CD4-positive, alpha-beta T cell treated with Interferon alpha-2 for 1 hour (primary cell): ENCODE results near the gene CCDC92.
A peak's percentile ranks its signal among the peaks of the same experiment; 100 is the strongest.
"Not testable (repeated sequence)": the region's sequence is repeated elsewhere in the genome, so short reads cannot be mapped to it uniquely, and the experiment has no call there.

Source experiments
- DNase-seq, 2 donors: peaks; one replicate each; pipeline ENCODE4 v3.0.0-alpha.2; 2020 to 2022

CCDC92 gene

GRCh38 chr12:123948796-123949769 is 23.5 kb downstream of the CCDC92 start:
- DNase-seq = no peak

GRCh38 chr12:123948401-123948795 is 24.2 kb downstream of the CCDC92 start:
- DNase-seq = no peak

DNA sequence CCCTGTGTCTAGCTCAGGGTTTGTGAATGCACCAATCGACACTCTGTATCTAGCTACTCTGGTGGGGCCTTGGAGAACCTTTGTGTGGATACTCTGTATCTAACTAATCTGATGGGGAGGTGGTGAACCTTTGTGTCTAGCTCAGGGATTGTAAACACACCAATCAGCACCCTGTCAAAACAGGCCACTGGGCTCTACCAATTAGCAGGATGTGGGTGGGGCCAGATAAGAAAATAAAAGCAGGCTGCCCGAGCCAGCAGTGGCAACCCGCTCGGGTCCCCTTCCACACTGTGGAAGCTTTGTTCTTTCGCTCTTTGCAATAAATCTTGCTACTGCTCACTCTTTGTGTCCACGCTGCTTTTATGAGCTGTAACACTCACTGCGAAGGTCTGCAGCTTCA is 25.1 kb downstream of the CCDC92 start:
- DNase-seq = not testable (repeated sequence)

DNA sequence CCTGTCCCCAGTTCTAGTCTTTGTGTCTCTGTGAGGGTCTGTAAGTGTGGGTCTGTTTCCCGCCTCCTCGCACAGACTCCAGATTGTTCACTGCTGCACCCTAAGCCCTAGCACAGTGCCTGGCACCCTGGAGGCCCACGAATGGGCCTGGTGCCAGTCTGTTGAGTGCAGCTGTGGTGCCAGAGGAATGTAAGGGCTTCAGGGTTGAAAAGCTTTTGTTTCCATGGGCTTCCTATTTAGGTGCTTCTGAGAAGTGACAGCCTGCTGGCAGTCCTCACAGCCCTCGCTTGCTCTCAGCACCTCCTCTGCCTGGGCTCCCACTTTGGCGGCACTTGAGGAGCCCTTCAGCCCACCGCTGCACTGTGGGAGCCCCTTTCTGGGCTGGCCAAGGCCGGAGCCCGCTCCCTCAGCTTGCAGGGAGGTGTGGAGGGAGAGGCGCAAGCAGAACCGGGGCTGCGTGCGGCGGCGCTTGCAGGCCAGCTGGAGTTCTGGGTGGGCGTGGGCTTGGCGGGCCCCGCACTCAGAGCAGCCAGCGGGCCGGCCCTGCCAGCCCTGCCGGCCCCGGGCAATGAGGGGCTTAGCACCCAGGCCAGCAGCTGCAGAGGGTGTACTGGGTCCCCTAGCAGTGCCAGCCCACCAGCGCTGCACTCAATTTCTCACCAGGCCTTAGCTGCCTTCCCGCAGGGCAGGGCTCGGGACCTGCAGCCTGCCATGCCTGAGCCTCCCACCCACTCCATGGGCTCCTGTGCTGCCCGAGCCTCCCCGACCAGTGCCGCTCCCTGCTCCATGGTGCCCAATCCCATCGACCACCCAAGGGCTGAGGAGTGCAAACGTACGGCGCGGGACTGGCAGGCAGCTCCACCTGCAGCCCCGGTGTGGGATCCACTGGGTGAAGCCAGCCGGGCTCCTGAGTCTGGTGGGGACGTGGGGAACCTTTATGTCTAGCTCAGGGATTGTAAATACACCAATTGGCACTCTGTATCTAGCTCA is 25.8 kb downstream of the CCDC92 start:
- not testable (repeated sequence) for DNase-seq

GRCh38 chr12:123946152-123946515 is 26.5 kb downstream of the CCDC92 start:
- no peak for DNase-seq

DNA sequence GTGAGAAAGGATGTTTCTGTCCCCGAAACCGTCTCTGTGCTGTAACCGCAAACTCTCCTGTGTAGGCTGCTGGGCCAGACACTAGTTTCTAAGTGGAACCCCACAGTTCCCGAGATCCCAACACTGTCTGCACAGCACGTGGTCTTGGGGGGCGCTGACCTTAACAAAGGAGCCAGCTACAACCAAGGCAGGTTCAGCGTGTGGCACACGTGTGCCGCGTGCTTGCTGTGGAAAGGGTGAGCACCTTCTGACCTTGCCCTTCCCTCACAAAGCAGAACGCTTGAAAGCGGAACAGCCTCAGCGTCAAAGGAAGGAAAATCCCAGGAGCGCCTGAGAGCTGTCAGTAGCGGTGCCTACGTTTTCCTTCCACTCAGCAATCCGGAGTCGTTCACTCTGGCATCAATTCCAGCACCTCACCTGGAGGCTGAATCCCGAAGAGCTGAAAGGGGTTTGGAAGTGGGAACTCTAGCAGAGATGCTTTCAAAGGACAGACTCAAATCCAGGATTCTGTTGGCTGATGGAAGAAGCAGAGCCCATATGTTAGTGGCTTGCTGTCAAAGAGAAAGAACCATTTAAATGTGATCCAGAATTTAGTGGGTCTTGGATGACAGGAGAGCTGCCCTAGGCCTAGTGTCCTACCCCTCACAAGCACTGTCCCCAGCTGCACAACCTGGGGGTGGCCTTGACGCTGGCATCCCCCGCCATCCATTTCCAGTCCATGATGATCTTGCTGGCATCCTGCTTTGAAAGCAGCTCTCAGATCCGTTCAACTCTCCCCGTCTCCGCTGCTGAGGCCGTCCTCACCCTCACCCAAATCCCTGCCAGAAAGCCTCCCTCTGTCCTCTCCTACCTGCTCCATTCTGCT is 27.1 kb downstream of the CCDC92 start:
- no peak for DNase-seq

DNA sequence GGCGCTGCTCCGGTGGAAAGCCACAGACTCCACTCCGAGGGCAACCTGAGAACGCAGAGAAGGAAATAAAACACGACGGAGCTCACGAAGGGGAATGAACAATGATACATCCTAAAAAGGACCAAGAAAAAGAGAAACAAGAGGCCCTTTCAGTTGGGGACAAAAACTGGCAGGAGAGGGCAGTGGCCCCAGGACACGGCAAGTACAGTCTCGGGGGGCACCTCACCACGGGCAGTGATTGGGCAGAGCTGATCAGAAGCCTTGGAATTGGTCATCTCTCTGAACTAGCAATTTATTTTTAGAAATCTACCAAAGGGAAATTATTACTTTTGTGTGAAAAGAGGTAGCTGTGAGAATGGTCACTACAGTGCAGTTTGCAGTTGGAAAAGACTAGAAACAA is 27.9 kb downstream of the CCDC92 start:
- no peak for DNase-seq

GRCh38 chr12:123943816-123944215 is 28.8 kb downstream of the CCDC92 start:
- no peak for DNase-seq

GRCh38 chr12:123942911-123943648 is 29.6 kb downstream of the CCDC92 start:
- DNase-seq = no peak

DNA sequence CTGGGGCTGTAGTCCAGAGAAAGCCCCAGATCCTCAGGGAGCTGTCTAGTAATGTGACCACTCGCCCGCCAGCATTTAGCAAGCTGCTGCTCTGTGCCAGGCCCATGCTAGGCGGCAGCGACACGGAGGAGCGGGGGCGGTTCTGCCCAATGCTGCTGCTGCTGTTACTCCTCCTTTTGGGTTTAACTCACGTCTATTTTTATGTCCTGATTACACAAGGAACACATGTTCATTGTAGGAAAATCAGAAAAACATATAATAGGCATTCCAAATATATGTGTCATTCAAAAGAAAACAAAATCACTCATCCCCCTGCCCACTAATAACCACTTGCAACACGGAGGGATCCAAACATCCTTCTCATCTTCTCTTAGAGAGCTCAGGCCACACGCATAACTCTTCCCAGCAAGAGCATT is 30.4 kb downstream of the CCDC92 start:
- no peak for DNase-seq

- DNase-seq = peak in 1 of 2 donors; percentile 35
These were observed 30.9 kb downstream of the CCDC92 start for GRCh38 chr12:123941624-123942237.

DNA sequence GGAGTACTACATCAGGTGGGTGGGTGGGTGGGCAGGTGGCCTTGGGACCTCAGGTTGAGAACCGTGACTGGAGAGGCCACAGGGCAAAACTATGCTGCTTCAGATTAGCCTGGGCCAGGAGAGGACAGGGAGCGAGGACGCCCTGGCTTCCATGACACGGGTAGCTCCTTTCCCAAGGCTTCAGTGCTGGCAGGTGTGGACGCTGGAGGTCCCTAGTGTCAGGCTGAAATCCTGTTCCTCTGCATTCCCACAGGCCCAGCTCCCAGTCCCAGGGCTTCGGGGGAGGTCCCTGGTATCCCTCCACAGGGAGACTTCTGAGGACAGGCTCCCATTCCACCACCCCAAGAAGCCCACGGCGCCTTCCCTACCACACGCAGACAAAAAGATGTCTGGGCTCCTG is 31.6 kb downstream of the CCDC92 start:
- no peak for DNase-seq

DNA sequence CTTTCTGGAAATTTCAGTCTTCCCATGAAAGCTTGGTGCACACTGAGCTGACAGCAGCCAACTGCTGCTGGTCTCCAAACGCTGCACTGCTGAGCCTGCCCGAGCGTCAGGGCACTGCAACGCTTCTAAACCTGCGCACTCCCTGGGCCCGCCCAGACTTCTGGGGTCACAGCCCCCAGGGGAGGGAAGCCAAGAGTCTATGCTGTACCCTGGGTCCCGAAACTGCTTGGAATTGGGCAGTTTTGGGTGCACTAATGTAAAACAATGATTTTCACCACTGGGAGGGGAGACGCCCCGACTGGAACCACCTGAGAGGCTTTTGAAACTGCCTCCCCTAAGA is 32.0 kb downstream of the CCDC92 start:
- no peak for DNase-seq

GRCh38 chr12:123939716-123940626 is 32.7 kb downstream of the CCDC92 start:
- no peak for DNase-seq

DNA sequence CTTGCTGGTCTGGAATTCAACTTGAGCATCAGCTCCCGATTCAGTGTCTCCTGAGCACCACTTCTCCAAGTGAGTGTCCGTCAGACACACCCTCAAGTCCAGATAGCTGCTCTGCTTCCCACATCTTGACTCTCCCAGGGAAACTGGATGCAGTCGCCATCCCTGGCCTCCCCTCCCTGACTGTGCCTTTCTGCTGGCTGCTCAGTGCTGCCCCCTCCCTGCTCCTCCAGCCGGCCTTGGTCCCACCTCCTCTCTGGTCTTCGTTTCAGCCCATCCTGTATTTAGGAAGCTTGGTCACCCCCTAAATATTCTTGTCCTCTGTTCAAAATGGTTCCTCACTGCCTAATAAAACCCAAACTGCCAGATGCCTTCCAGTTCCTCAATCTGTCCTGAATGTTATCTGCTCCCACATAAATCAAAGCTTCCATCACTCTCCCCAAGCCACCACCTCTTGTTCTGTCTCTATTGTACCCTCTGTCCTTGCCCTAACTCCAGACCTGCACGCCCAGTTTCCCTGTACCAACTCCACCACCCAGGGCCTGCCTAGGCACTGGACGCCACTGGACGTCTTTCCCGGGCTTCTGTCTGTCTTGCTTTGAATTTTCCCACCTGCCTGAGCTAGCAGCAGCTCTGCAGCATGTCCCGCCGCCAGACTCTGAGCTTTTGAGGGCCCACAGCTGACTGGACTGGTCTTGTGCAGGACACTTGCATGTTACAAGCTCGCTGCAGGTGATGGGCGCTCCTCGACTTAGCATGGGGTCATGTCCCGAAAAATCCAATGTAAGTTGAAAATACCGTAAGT is 33.8 kb downstream of the CCDC92 start:
- DNase-seq = no peak

- DNase-seq = peak; percentile 49 to 70
These were observed 34.7 kb downstream of the CCDC92 start for GRCh38 chr12:123937707-123938591.

- no peak for DNase-seq
These were observed 35.5 kb downstream of the CCDC92 start for GRCh38 chr12:123936956-123937706.

DNA sequence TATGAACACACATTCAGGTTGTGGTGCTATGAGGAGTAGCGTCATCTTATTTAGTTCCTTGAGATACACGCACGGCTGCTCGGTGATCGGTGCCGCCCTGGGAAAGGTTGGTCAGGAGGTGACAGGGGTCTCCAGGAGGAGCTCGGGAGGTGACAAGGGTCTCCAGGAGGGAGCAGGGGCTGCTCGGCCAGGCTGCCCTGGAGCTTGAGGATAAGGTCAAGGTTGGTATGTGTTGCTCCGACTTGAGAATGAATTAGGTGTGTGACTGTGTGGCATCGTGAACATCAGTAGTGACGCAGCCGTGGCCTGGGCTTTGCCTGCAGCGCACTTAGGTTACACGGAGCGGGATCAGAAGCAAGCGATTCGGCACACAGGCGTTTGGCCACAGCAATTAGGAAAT is 36.2 kb downstream of the CCDC92 start:
- no peak for DNase-seq
